HG02870 (cell line): ENCODE results near the gene SLF2.

ENCODE experiments used
- ATAC-seq: cut with Tn5 transposase; IDR thresholded peaks from one replicate; pipeline ENCODE4 v1.9.1; 2021; ENCODE audit warnings: mild to moderate bottlenecking, moderate library complexity; ENCODE audit not compliant: unreplicated experiment

Gene SLF2

DNA sequence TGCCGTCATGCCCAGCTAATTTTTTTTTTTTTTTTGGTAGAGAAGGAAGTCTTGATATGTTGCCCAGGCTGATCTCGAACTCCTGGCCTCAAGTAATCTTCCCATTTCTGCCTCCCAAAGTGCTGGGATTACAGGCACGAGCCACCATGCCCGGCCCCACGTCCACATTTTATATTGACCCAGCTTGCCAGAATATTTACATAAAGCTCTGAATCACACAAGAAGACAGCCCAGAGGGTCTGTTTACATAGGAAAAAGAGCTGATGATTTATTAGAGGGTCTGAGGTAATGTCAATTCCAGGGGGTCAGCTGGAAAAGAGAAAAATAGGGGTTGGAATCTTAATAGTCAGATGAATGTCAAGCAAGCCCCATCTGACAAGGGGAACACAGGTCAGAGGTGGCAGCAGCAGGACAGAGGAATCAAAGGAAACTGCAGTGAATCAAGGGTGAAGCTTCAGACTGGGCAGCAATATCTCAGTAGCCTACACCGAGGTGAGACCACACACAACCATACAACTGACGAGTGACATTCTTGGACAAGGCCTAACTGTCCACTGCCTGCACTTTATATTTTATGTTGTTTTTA lies 15.8 kb upstream of the SLF2 start:
- ATAC-seq: no peak

DNA sequence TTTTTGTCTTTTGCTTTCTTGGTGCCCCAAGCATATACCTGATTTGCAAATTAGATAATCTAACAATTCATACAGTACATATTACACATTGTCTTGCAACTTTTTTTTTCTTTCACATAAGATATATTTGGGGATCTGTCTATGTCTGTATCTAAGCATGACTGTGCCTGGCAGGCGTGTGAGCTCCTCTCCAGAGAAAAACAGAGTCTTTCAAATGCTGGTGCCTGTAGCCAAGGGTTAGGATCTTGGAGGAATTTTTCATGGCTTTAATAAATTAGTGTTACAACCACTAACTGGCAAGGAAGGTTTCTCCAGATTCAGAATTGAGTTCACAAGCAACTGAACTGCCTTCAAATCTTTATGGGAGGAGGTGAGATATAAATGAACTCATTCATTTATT lies 14.8 kb upstream of the SLF2 start:
- no peak for ATAC-seq

DNA sequence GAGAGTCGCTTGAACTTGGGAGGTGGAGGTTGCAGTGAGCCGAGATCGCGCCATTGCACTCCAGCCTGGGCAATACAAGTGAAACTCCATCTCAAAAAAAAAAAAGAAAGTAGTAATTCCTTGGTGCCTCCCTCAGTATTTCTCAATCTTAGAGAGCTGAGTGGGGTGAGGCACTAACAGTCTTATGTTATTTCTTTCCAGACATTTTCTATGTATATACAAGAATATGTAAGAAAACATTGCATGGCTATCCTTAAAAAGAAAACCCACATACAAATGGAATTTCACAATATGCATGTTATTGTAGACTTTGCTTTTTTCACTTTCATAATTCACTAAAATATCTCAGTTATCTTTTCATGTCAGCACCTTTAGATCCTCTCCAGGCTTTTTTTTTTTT lies 13.6 kb upstream of the SLF2 start:
- no peak for ATAC-seq

DNA sequence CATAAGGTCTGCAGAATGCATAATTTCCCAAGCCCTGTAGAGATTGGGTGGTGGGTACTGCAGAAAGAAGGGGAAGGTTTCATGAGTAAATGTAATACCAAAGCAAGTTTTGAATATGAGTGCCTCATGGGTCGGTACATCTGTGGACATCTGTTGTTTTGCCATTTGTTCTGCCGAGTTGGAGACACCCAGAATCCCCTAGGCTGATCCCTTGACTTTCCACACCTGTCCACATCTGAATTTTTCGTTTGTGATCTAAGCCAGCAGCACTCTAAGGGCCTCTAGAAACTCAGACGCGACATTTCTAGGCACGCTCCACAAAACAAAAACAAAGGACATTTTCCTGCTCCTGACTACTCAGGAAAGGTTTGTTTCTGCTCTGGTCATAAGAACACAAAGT lies 11.7 kb upstream of the SLF2 start:
- ATAC-seq: no peak

DNA sequence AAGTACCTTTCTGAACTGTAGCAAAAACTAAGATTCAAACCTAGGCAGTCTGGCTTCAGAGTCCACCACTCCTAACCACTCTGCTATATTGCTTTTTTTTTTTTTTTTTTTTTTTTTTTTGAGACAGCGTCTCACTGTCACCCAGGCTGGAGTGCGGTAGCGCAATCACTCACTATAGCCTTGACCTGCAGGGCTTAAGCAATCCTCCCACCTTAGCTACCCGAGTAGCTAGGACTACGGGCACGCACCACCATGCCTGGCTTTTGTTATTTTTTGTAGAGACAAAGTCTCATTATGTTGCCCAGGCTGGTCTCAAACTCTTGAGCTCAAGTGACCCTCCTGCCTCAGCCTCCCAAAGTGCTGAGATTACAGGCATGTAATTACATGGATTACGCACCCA lies 10.1 kb upstream of the SLF2 start:
- ATAC-seq: no peak

- ATAC-seq: no peak
Observed at GRCh38 chr10:100904917-100905316, 7.8 kb upstream of the SLF2 start.

DNA sequence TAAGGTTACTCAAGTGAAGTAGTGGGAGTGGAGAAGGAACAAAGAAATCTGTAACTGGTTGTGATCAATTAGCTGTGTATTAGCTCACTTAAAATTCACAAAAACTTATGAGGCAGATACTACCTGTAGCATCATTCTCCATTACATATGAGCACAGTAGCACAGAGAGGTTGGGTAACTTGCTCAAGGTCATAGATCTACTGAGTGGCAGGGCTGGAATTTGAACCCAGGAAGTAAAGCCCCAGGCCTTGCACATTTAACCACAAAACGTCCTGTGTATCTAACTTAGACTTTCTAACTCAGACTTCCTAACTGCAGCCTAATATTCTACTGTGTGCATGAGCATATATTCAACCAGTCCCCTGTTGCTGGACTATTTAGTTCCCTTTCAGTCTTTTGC lies 5.6 kb upstream of the SLF2 start:
- no peak for ATAC-seq

GRCh38 chr10:100907773-100908363 lies 4.9 kb upstream of the SLF2 start:
- ATAC-seq: no peak

GRCh38 chr10:100908378-100908777 lies 4.4 kb upstream of the SLF2 start:
- no peak for ATAC-seq

GRCh38 chr10:100909501-100910263 lies 3.1 kb upstream of the SLF2 start:
- no peak for ATAC-seq

GRCh38 chr10:100911472-100911871 lies 1.3 kb upstream of the SLF2 start:
- ATAC-seq: no peak

- ATAC-seq: no peak
Observed at GRCh38 chr10:100912013-100912604, 654 bp upstream of the SLF2 start.

- no peak for ATAC-seq
Observed at GRCh38 chr10:100913470-100913865, 705 bp downstream of the SLF2 start.

DNA sequence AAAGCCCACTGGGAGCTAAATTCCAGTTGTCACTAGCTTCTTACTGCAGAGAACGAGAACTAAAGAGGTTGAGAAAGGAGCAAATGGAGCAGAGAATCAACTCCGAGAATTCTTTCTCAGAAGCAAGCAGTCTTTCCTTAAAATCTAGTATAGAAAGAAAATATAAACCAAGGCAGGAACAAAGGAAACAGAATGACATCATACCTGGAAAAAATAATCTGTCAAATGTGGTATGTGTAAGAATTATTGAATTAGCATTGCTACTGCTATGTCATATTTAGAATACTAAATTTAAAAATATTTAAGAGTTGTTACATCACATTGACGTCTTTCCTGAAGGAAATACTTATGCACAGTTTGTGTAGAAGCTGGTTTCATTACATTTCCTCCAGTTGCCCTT lies 4.3 kb downstream of the SLF2 start:
- ATAC-seq: no peak

- no peak for ATAC-seq
Observed at GRCh38 chr10:100923580-100923979, 10.8 kb downstream of the SLF2 start.

- ATAC-seq: no peak
Observed at GRCh38 chr10:100927266-100927665, 14.5 kb downstream of the SLF2 start.

DNA sequence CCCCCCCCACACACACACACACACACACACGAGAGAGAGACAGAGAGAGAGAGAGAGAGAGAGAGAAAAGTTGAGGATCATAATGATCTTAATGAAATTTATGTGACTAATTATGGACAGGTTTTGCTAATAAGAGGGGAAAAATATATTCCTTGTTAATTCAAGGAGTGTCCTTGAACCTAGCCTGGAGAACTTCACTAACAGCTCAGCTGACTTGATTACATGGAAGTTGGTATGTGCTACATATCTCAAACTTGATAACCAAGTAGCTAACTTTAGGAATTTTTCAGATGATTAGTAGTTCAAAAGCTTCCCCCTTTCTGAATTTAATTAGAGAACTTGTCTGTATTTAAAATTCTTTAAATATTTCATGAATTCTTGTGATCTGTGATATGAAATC lies 15.3 kb downstream of the SLF2 start:
- ATAC-seq: no peak

DNA sequence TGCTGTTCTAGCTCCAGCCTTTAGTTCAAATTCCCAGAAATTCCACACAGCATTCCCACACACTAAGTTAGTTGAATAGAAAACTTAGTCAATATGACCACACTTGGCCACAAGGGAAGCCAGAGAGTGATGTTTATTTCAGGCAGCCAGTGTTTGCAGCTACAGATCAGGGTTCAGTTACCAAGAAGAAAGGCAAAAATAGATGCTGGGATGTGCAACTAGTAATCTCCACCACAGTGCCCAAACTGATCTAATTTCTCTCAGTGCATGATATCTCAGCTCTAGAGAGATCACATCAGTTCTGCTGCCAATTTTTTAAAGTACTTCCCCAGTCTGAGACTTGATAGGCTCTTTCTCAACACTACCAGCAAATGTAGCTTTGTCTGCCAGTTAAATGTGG lies 17.6 kb downstream of the SLF2 start:
- ATAC-seq: no peak

GRCh38 chr10:100934084-100934659 lies 21.4 kb downstream of the SLF2 start:
- no peak for ATAC-seq

DNA sequence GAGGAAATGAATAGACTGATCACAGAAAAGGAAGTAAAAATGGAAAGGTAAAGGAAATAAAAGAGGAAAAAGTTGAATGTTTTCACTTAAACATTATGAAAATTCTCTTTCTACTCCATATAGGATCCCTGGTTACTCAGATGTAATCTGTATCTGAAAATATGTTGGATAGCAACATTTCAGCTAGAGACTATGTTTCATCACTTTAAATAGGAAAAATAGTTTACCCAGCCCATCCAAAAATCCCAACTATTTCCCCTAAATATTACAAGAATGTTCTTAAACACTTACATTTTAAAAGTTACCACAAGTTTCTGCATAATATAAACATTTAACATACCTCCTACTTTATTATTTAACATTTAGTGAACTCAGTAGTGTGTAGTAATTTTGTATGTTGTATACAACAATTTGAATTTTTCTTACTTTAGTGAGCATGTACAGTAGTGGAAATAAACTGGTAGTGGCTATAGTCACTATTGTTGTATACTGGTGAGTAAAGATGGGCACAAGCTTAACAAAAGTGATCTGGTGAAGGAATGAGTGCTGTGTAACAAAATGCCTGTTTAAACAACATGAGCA lies 27.1 kb downstream of the SLF2 start:
- no peak for ATAC-seq

DNA sequence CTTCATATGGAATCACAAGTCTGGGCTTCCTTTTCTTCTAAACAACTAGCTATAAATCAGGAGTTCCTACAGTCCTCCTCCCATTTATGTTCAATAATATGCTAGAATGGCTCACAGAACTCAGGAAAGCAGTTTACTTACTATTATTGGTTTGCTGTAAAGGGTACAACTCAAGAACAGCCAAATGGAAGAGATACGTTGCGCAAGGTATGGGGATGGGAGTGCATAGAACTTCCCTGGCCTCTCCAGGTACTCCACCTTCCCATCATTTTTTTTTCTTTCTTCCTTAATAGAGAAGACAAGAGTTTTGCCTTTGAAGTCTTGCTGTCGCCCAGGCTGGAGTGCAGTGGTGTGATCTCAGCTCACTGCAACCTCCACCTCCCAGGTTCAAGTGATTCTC lies 29.5 kb downstream of the SLF2 start:
- no peak for ATAC-seq
